HEK293 (cell line): ENCODE results near the gene PAFAH1B2.

ENCODE experiments used
- KLF1 ChIP-seq: fragments of 450-650 bp; formaldehyde crosslinking; IDR thresholded peaks from 2 replicates; pipeline ENCODE4 v1.5.1; 2016; ENCODE audit warnings: missing biosample characterization, missing genetic modification characterization
- MZF1 ChIP-seq: fragments of 450-650 bp; formaldehyde crosslinking; IDR thresholded peaks from 2 replicates; pipeline ENCODE4 v1.5.1; 2017; ENCODE audit warnings: missing biosample characterization, missing genetic modification characterization, borderline replicate concordance
- ZBTB8A ChIP-seq: fragments of 450-650 bp; formaldehyde crosslinking; IDR thresholded peaks from 2 replicates; pipeline ENCODE4 v1.5.1; 2016; ENCODE audit warnings: missing biosample characterization, missing genetic modification characterization
- ZEB2 ChIP-seq: fragments of 450-650 bp; formaldehyde crosslinking; IDR thresholded peaks from 2 replicates; pipeline ENCODE4 v1.5.1; 2016; ENCODE audit warnings: missing biosample characterization, missing genetic modification characterization
- ZNF133 ChIP-seq: fragments of 450-650 bp; formaldehyde crosslinking; IDR thresholded peaks from 2 replicates; pipeline ENCODE4 v1.5.1; 2016; ENCODE audit warnings: missing biosample characterization, missing genetic modification characterization
- ZNF157 ChIP-seq: fragments of 450-650 bp; formaldehyde crosslinking; IDR thresholded peaks from 2 replicates; pipeline ENCODE4 v1.5.1; 2016; ENCODE audit warnings: missing biosample characterization, missing genetic modification characterization
- ZNF214 ChIP-seq: fragments of 450-650 bp; formaldehyde crosslinking; IDR thresholded peaks from 2 replicates; pipeline ENCODE4 v1.5.1; 2017; ENCODE audit warnings: missing biosample characterization, mild to moderate bottlenecking, missing genetic modification characterization, borderline replicate concordance
- ZNF223 ChIP-seq: fragments of 450-650 bp; formaldehyde crosslinking; IDR thresholded peaks from 2 replicates; pipeline ENCODE4 v1.5.1; 2016; ENCODE audit warnings: missing biosample characterization, missing genetic modification characterization
- ZNF341 ChIP-seq: fragments of 450-650 bp; formaldehyde crosslinking; IDR thresholded peaks from 2 replicates; pipeline ENCODE4; 2016; ENCODE audit warnings: low read depth, missing biosample characterization, missing genetic modification characterization
- ZNF350 ChIP-seq: fragments of 450-650 bp; formaldehyde crosslinking; IDR thresholded peaks from 2 replicates; pipeline ENCODE4 v1.5.0; 2017; ENCODE audit warnings: missing biosample characterization, mild to moderate bottlenecking, missing genetic modification characterization
- ZNF37A ChIP-seq: fragments of 450-650 bp; IDR thresholded peaks from 2 replicates; pipeline ENCODE4 v1.5.1; 2018; ENCODE audit warnings: missing biosample characterization, missing genetic modification characterization
- ZNF394 ChIP-seq: fragments of 450-650 bp; formaldehyde crosslinking; IDR thresholded peaks from 2 replicates; pipeline ENCODE4 v1.5.1; 2016; ENCODE audit warnings: missing biosample characterization, missing genetic modification characterization, mild to moderate bottlenecking, moderate library complexity, borderline replicate concordance
- ZNF423 ChIP-seq: fragments of 450-650 bp; formaldehyde crosslinking; IDR thresholded peaks from 2 replicates; pipeline ENCODE4 v1.5.1; 2016; ENCODE audit warnings: missing biosample characterization, missing genetic modification characterization
- ZNF664 ChIP-seq: fragments of 450-650 bp; formaldehyde crosslinking; IDR thresholded peaks from 2 replicates; pipeline ENCODE4 v1.5.1; 2016; ENCODE audit warnings: missing biosample characterization, missing genetic modification characterization
- TF ChIP-seq, protein P1 (sequence below): fragments of 450-650 bp; formaldehyde crosslinking; IDR thresholded peaks from 2 replicates; pipeline ENCODE4 v1.5.1; 2016; ENCODE audit warnings: missing biosample characterization, missing genetic modification characterization, borderline replicate concordance
- TF ChIP-seq, protein P2 (sequence below): fragments of 450-650 bp; formaldehyde crosslinking; IDR thresholded peaks from 2 replicates; pipeline ENCODE4 v1.5.1; 2017; ENCODE audit warnings: missing biosample characterization, missing genetic modification characterization
- TF ChIP-seq, protein P3 (sequence below): fragments of 450-650 bp; formaldehyde crosslinking; IDR thresholded peaks from 2 replicates; pipeline ENCODE4 v1.5.1; 2016; ENCODE audit warnings: missing biosample characterization, missing genetic modification characterization
- TF ChIP-seq, protein P4 (sequence below): fragments of 450-650 bp; formaldehyde crosslinking; IDR thresholded peaks from 2 replicates; pipeline ENCODE4 v1.5.1; 2016; ENCODE audit warnings: missing biosample characterization, missing genetic modification characterization
- TF ChIP-seq, protein P5 (sequence below): fragments of 450-650 bp; formaldehyde crosslinking; IDR thresholded peaks from 2 replicates; pipeline ENCODE4 v1.5.1; 2016; ENCODE audit warnings: missing biosample characterization, missing genetic modification characterization
- TF ChIP-seq, protein P6 (sequence below): fragments of 450-650 bp; IDR thresholded peaks from 2 replicates; pipeline ENCODE4 v1.5.1; 2018; ENCODE audit warnings: missing biosample characterization, mild to moderate bottlenecking, missing genetic modification characterization
- TF ChIP-seq, protein P7 (sequence below): fragments of 450-650 bp; formaldehyde crosslinking; optimal IDR thresholded peaks from 2 replicates; pipeline ENCODE3; 2016; ENCODE audit warnings: missing biosample characterization, mild to moderate bottlenecking, missing genetic modification characterization

PAFAH1B2 gene

DNA sequence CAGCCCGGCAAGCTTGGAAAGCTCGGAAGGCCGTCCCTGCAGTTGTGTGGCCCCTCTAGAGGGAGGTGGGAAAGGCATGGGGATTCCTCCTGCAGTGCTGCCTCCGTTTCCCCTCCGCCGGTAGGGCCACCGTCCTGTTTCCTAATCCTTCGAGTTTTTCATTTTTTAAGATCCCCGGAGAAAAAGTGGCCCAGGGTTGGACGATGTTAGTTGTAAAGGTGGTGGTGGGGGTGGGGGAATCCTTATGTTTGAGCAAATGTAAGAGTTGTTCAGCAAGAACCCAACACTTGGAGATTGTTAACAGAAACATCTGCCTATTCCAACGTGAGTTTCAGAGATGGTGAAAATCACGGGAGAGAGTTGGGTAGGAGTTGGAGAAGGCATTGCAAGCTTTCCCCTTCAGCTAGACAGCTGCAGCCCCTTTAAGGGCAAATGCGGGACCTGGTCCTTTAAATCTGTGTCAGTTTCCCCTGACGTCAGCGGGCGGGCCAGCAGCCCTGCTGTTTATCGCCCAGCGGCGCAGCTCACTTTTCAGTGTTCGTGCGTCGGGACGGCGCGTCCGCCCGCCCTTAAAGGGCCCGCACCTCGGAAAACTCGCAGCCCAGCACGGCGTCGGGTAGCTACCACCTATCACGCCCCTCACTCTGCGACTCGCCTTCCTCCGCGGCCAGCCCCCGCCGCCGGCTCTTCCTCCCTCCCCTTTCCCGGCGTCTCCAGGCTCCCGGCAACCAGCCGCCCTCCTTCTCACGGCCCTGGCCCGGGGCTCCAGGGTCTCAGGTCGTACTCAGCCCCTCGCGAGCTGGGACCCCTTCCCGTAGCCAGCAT lies 34.3 kb downstream of the PAFAH1B2 start, which contains the start of gene SIDT2 (continued):
- TF ChIP-seq, protein P1, sequence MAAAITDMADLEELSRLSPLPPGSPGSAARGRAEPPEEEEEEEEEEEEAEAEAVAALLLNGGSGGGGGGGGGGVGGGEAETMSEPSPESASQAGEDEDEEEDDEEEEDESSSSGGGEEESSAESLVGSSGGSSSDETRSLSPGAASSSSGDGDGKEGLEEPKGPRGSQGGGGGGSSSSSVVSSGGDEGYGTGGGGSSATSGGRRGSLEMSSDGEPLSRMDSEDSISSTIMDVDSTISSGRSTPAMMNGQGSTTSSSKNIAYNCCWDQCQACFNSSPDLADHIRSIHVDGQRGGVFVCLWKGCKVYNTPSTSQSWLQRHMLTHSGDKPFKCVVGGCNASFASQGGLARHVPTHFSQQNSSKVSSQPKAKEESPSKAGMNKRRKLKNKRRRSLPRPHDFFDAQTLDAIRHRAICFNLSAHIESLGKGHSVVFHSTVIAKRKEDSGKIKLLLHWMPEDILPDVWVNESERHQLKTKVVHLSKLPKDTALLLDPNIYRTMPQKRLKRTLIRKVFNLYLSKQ (tag by site-specific recombination) = no peak
- TF ChIP-seq ZNF423 (tag by site-specific recombination) = no peak
- no peak for TF ChIP-seq ZNF214 (tag by site-specific recombination)
- TF ChIP-seq ZNF341 (tag by site-specific recombination) = peak; percentile 75
- TF ChIP-seq, protein P2, sequence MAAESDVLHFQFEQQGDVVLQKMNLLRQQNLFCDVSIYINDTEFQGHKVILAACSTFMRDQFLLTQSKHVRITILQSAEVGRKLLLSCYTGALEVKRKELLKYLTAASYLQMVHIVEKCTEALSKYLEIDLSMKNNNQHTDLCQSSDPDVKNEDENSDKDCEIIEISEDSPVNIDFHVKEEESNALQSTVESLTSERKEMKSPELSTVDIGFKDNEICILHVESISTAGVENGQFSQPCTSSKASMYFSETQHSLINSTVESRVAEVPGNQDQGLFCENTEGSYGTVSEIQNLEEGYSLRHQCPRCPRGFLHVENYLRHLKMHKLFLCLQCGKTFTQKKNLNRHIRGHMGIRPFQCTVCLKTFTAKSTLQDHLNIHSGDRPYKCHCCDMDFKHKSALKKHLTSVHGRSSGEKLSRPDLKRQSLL (tag by site-specific recombination) = no peak
- peak; percentile 70 for TF ChIP-seq KLF1
- TF ChIP-seq ZNF350 = no peak
- TF ChIP-seq, protein P3, sequence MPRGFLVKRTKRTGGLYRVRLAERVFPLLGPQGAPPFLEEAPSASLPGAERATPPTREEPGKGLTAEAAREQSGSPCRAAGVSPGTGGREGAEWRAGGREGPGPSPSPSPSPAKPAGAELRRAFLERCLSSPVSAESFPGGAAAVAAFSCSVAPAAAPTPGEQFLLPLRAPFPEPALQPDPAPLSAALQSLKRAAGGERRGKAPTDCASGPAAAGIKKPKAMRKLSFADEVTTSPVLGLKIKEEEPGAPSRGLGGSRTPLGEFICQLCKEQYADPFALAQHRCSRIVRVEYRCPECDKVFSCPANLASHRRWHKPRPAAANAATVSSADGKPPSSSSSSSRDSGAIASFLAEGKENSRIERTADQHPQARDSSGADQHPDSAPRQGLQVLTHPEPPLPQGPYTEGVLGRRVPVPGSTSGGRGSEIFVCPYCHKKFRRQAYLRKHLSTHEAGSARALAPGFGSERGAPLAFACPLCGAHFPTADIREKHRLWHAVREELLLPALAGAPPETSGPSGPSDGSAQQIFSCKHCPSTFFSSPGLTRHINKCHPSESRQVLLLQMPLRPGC (tag by site-specific recombination) = no peak
- TF ChIP-seq ZNF223 (tag by site-specific recombination) = no peak
- TF ChIP-seq ZNF133 (tag by site-specific recombination) = no peak
- TF ChIP-seq, protein P4, sequence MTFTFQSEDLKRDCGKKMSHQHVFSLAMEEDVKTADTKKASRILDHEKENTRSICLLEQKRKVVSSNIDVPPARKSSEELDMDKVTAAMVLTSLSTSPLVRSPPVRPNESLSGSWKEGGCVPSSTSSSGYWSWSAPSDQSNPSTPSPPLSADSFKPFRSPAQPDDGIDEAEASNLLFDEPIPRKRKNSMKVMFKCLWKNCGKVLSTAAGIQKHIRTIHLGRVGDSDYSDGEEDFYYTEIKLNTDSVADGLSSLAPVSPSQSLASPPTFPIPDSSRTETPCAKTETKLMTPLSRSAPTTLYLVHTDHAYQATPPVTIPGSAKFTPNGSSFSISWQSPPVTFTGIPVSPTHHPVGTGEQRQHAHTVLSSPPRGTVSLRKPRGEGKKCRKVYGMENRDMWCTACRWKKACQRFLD (tag by site-specific recombination) = no peak
- no peak for TF ChIP-seq ZNF37A
- TF ChIP-seq ZNF664 = no peak
- TF ChIP-seq ZEB2 (tag by site-specific recombination) = 0 out of 2 replicates have a peak, but pooled peaks have one; percentile 47
- TF ChIP-seq, protein P5, sequence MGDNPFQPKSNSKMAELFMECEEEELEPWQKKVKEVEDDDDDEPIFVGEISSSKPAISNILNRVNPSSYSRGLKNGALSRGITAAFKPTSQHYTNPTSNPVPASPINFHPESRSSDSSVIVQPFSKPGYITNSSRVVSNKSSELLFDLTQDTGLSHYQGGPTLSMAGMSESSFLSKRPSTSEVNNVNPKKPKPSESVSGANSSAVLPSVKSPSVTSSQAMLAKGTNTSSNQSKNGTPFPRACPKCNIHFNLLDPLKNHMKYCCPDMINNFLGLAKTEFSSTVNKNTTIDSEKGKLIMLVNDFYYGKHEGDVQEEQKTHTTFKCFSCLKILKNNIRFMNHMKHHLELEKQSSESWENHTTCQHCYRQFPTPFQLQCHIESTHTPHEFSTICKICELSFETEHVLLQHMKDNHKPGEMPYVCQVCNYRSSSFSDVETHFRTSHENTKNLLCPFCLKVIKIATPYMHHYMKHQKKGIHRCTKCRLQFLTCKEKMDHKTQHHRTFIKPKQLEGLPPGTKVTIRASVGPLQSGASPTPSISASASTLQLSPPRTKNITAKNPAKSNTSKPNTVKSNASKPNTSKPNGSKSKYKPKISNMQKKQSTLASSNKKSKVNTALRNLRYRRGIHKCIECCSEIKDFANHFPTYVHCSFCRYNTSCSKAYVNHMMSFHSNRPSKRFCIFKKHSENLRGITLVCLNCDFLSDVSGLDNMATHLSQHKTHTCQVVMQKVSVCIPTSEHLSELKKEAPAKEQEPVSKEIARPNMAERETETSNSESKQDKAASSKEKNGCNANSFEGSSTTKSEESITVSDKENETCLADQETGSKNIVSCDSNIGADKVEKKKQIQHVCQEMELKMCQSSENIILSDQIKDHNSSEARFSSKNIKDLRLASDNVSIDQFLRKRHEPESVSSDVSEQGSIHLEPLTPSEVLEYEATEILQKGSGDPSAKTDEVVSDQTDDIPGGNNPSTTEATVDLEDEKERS (tag by site-specific recombination) = no peak
- TF ChIP-seq ZNF157 = no peak
- TF ChIP-seq ZBTB8A (tag by site-specific recombination) = peak; percentile 96
- TF ChIP-seq, protein P6, sequence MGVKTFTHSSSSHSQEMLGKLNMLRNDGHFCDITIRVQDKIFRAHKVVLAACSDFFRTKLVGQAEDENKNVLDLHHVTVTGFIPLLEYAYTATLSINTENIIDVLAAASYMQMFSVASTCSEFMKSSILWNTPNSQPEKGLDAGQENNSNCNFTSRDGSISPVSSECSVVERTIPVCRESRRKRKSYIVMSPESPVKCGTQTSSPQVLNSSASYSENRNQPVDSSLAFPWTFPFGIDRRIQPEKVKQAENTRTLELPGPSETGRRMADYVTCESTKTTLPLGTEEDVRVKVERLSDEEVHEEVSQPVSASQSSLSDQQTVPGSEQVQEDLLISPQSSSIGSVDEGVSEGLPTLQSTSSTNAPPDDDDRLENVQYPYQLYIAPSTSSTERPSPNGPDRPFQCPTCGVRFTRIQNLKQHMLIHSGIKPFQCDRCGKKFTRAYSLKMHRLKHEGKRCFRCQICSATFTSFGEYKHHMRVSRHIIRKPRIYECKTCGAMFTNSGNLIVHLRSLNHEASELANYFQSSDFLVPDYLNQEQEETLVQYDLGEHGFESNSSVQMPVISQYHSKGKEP (tag by site-specific recombination) = 0 out of 2 replicates have a peak, but pooled peaks have one; percentile 17
- no peak for TF ChIP-seq MZF1 (tag by site-specific recombination)
- TF ChIP-seq, protein P7, sequence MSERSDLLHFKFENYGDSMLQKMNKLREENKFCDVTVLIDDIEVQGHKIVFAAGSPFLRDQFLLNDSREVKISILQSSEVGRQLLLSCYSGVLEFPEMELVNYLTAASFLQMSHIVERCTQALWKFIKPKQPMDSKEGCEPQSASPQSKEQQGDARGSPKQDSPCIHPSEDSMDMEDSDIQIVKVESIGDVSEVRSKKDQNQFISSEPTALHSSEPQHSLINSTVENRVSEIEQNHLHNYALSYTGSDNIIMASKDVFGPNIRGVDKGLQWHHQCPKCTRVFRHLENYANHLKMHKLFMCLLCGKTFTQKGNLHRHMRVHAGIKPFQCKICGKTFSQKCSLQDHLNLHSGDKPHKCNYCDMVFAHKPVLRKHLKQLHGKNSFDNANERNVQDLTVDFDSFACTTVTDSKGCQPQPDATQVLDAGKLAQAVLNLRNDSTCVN (tag by site-specific recombination) = peak; percentile 71
- peak; percentile 32; the same call in 1 of the 2 replicates for TF ChIP-seq ZNF394 (tag by site-specific recombination)
